Endothelial cell of umbilical vein (primary cell): Measurements from ENCODE around the gene LDLRAD4. TPM values are rescaled to one million over a fixed set of nuclear protein-coding genes. Genes with fewer than 3 reads are reported as not detected.

Experiments
- BruUV-seq: library from RNA; stranded (reverse); fragments of 400-500 nt; replicated peaks from 2 replicates; lab custom pipeline; 2021; lab: Mats Ljungman, UMichigan
- CTCF ChIA-PET: fragments of 300-600, 350-600 bp; sonication (Branson Sonifier 250); formaldehyde crosslinking; loops from one replicate; lab custom pipeline; 2021; ENCODE audit warnings: antibody characterized with exemption, inconsistent platforms; lab: Charles Lee
- POLR2A ChIA-PET: fragments of 300-600, 350-600 bp; sonication (Branson Sonifier 250); formaldehyde crosslinking; loops from one replicate; lab custom pipeline; 2021; ENCODE audit warnings: antibody characterized with exemption, inconsistent platforms; lab: Charles Lee
- DNase-seq: peaks from one replicate; pipeline ENCODE4 v3.0.0-alpha.2; 2011; ENCODE audit warnings: low read depth, low spot score
- FAIRE-seq: peaks from 2 replicates; lab custom pipeline; 2011; peaks lifted over from hg19 to GRCh38; lab: Jason Lieb, UNC
- H2AFZ ChIP-seq: 2 replicates; pipeline ENCODE4 v1.6.0; 2012; ENCODE audit warnings: low read depth, low read length, control low read depth, inconsistent platforms
- H3K27ac ChIP-seq: 2 replicates; pipeline ENCODE4 v1.5.1; 2011; ENCODE audit warnings: low read depth, mild to moderate bottlenecking, control low read depth, low read length, moderate library complexity; ENCODE audit not compliant: insufficient read depth
- H3K27me3 ChIP-seq, 2 experiments: 2 replicates each; pipeline versions ENCODE4 v1.6.0 to v1.6.1; 2011; ENCODE audit warnings: low read length in 2 of 2, mixed read lengths in 1 of 2; ENCODE audit not compliant: control insufficient read depth in 2 of 2, insufficient read depth in 2 of 2
- H3K36me3 ChIP-seq, 2 experiments: 2 replicates in 1 of 2; 3 replicates in 1 of 2; pipeline ENCODE4 v1.5.1; 2011; ENCODE audit warnings: low read length in 2 of 2, mild to moderate bottlenecking in 1 of 2, moderate library complexity in 1 of 2; ENCODE audit not compliant: control insufficient read depth in 2 of 2, insufficient read depth in 2 of 2; ENCODE audit errors: extremely low read depth in 1 of 2
- H3K4me1 ChIP-seq: 3 replicates; pipeline ENCODE4 v1.5.1; 2011; ENCODE audit warnings: mild to moderate bottlenecking, low read length; ENCODE audit not compliant: control insufficient read depth, insufficient read depth; ENCODE audit errors: extremely low read depth
- H3K4me2 ChIP-seq: 2 replicates; pipeline ENCODE4 v1.6.1; 2011; ENCODE audit warnings: low read length, control low read depth, mixed read lengths; ENCODE audit not compliant: insufficient read depth
- H3K4me3 ChIP-seq, 3 experiments: fragments of 200-600 bp in 1 of 3; sonication (generic), shearing (Covaris generic) in 1 of 3; replicated peaks in 1 of 3; 2 replicates each; pipeline ENCODE4 v1.5.1; 2011 to 2016; ENCODE audit warnings: control low read depth in 3 of 3, low read length in 3 of 3, mild to moderate bottlenecking in 2 of 3, inconsistent platforms in 1 of 3, low read depth in 1 of 3, moderate library complexity in 1 of 3; ENCODE audit not compliant: insufficient read depth in 1 of 3
- H3K79me2 ChIP-seq: 2 replicates; pipeline ENCODE4 v1.6.0; 2012; ENCODE audit warnings: low read length, inconsistent platforms; ENCODE audit not compliant: control insufficient read depth, insufficient read depth
- H3K9ac ChIP-seq: replicated peaks from 2 replicates; pipeline ENCODE3; 2011; ENCODE audit warnings: low read length, control low read depth; ENCODE audit not compliant: insufficient read depth; ENCODE audit errors: extremely low read depth
- H3K9me1 ChIP-seq: replicated peaks from 3 replicates; pipeline ENCODE4 v1.6.0; 2011; ENCODE audit warnings: mild to moderate bottlenecking, low read length; ENCODE audit not compliant: control insufficient read depth, insufficient read depth; ENCODE audit errors: extremely low read depth
- H3K9me3 ChIP-seq: replicated peaks from 2 replicates; pipeline ENCODE4 v1.5.1; 2012; ENCODE audit warnings: low read length, inconsistent platforms; ENCODE audit not compliant: control insufficient read depth, insufficient read depth
- H4K20me1 ChIP-seq: replicated peaks from 2 replicates; pipeline ENCODE3; 2011; ENCODE audit warnings: mild to moderate bottlenecking, low read length; ENCODE audit not compliant: control insufficient read depth, insufficient read depth; ENCODE audit errors: extremely low read depth
- CTCF ChIP-seq, 2 donors: IDR thresholded peaks; 1 replicate in 1 of 2; 2 replicates in 1 of 2; pipeline ENCODE4 v1.5.1; 2011; ENCODE audit warnings: low read length in 2 of 2, mild to moderate bottlenecking in 2 of 2, moderate library complexity in 2 of 2, control low read depth in 1 of 2, inconsistent platforms in 1 of 2, low read depth in 1 of 2; ENCODE audit not compliant: insufficient read depth in 1 of 2; ENCODE audit errors: extremely low read depth in 1 of 2
- EZH2 ChIP-seq: IDR thresholded peaks from 2 replicates; pipeline ENCODE4 v1.6.1; 2012; ENCODE audit warnings: borderline replicate concordance, low read depth, mild to moderate bottlenecking, moderate library complexity, low read length, inconsistent platforms; ENCODE audit not compliant: severe bottlenecking
- FOS ChIP-seq: IDR thresholded peaks from 2 replicates; pipeline ENCODE4 v1.6.1; 2011; ENCODE audit warnings: mild to moderate bottlenecking, low read length, moderate library complexity, borderline replicate concordance; ENCODE audit not compliant: insufficient read depth
- GATA2 ChIP-seq: IDR thresholded peaks from 2 replicates; pipeline ENCODE4 v1.7.0; 2011; ENCODE audit warnings: low read depth, mild to moderate bottlenecking, moderate library complexity, mixed read lengths, low read length; ENCODE audit not compliant: insufficient read length, insufficient read depth
- JUN ChIP-seq: IDR thresholded peaks from 2 replicates; pipeline ENCODE4 v1.6.1; 2011; ENCODE audit warnings: borderline replicate concordance, low read depth; ENCODE audit not compliant: insufficient read length, insufficient read depth
- MAX ChIP-seq: IDR thresholded peaks from 2 replicates; pipeline ENCODE4 v1.6.1; 2011; ENCODE audit not compliant: insufficient read depth, insufficient read length
- MYC ChIP-seq: IDR thresholded peaks from one replicate; pipeline ENCODE4 v1.6.1; 2011; ENCODE audit warnings: mild to moderate bottlenecking, low read depth, low read length
- POLR2A ChIP-seq: IDR thresholded peaks from 2 replicates; pipeline ENCODE4 v1.6.1; 2012; ENCODE audit warnings: low read depth, mild to moderate bottlenecking, control low read depth, low read length
- POLR2AphosphoS5 ChIP-seq: IDR thresholded peaks from 2 replicates; pipeline ENCODE4 v1.6.1; 2012; ENCODE audit warnings: low read depth, mild to moderate bottlenecking, control low read depth, low read length, moderate library complexity; ENCODE audit not compliant: insufficient read depth
- dilution Hi-C: fragments of 300-500 bp; cut with MboI; formaldehyde crosslinking; loops from one replicate; pipeline ENCODE4 v1.15.0; 2019; ENCODE audit warnings: low sequenced_read_pairs; ENCODE audit not compliant: extremely low pct_ligation_motif_present
- intact Hi-C: fragments of 100-400 bp; cut with micrococcal nuclease; formaldehyde crosslinking; loops from one replicate; pipeline ENCODE4 v1.10.0; 2022
- polyA plus RNA-seq, 4 experiments: library from polyadenylated mRNA; depleted of rRNA in 3 of 4; stranded (reverse) in 3 of 4; unstranded in 1 of 4; fragments of >200 nt; gene quantifications; 2 replicates each; pipeline versions ENCODE4 v1.2.1 to v1.2.3, GENCODE V29; 2011 to 2012; ENCODE audit warnings: missing spikeins in 1 of 4
- total RNA-seq: library from RNA; stranded (reverse); gene quantifications from 2 replicates; pipeline ENCODE4 v1.2.3, GENCODE V29; 2021

LDLRAD4 gene
- total and polyA plus RNA-seq, 2 donors (not counting 3 experiments of a cell fraction or from before 2014, with no cell fraction given), result 5.2 to 6.5 TPM

- H3K4me3 ChIP-seq, result no peak overlapping the region
- ChIA-PET CTCF (interaction anchor here (1.8 kb wide), 1 partner anchor 347 kb away, joined by 3 read pairs; no protein-coding TSS in a partner anchor), POLR2A (no interaction called here)
- DNase-seq, result no peak
- dilution Hi-C loops, result no loop called here
- intact Hi-C loops, result no loop called here
- H4K20me1 ChIP-seq, result no peaks in the 10 kb centered on the region
- H3K9me3 ChIP-seq, result no peaks in the 10 kb centered on the region
- H3K9ac ChIP-seq, result no peak overlapping the region
- H3K36me3 ChIP-seq, result no peaks in the 10 kb centered on the region
- H3K27ac ChIP-seq, result no peak overlapping the region
- peaks cover 0 to 6% of the 10 kb centered on the region in 2 experiments for H3K27me3 ChIP-seq
- H3K4me2 ChIP-seq, result no peak overlapping the region
- H2AFZ ChIP-seq, result no peak overlapping the region
- BruUV-seq, result no TSS peak
- no peaks in the 10 kb centered on the region for H3K4me1 ChIP-seq
- H3K9me1 ChIP-seq, result no peaks in the 10 kb centered on the region
- TF ChIP-seq FOS, result no peak
- no peak for TF ChIP-seq JUN
- no peak for TF ChIP-seq MYC
- no peak for TF ChIP-seq POLR2AphosphoS5
- no peak for TF ChIP-seq MAX
- no peak for TF ChIP-seq GATA2
- no peaks in the 10 kb centered on the region for H3K79me2 ChIP-seq
- no peak for FAIRE-seq
Measured at GRCh38 chr18:13183790-13184189, 34.8 kb upstream of the LDLRAD4 start.

GRCh38 chr18:13184396-13184795 lies 34.2 kb upstream of the LDLRAD4 start:
- Histone ChIP-seq H4K20me1 (no peaks in the 10 kb centered on the region), H3K36me3 (no peaks in the 10 kb centered on the region), H3K9me1 (no peaks in the 10 kb centered on the region), H3K9me3 (no peaks in the 10 kb centered on the region), H2AFZ (no peak overlapping the region), H3K27ac (no peak overlapping the region), H3K27me3 (peaks cover 0 to 4% of the 10 kb centered on the region in 2 experiments), H3K4me1 (no peaks in the 10 kb centered on the region), H3K4me3 (no peak overlapping the region), H3K4me2 (no peak overlapping the region), H3K79me2 (no peaks in the 10 kb centered on the region), H3K9ac (no peak overlapping the region)
- no peak for TF ChIP-seq MYC
- TF ChIP-seq MAX, result no peak
- no peak for TF ChIP-seq EZH2
- TF ChIP-seq CTCF (IDR thresholded peaks at IDR 0.05; ENCODE audit: extremely low read depth in 1 of 2, insufficient read depth in 1 of 2, low read depth in 1 of 2, low read length in 2 of 2), result no peak
- no peak for TF ChIP-seq JUN
- no peak for TF ChIP-seq GATA2
- no peak for TF ChIP-seq FOS
- TF ChIP-seq POLR2AphosphoS5, result no peak
- TF ChIP-seq POLR2A, result no peak
- no TSS peak for BruUV-seq
- FAIRE-seq, result no peak
- ChIA-PET CTCF (interaction anchor here (1.8 kb wide), 1 partner anchor 346 kb away, joined by 3 read pairs; no protein-coding TSS in a partner anchor), POLR2A (no interaction called here)
- intact Hi-C loops (no loop called here), dilution Hi-C loops (no loop called here)
- no peak for DNase-seq
